ENCODE measurements around the gene RMND1.

DNA sequence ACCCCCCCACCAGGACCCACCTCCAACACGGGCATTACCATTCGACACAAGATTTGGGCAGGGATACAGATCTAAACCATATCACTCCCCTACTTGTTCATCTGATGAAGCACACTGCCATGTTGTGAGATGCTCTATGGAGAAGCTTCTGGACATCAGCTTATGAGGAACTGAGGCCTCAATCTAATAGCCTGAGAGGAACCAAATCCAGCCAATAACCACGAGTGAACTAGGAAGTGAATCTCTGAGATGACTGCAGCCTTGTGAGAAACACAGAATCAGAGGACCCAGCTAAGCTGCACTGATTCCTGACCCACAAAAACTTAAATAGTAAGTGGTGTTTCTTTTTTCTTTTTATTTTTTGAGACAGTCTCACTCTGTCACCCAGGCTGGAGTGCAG, 39.0 kb downstream of the RMND1 start:
- no peak for TF ChIP-seq POLR2AphosphoS5 (IDR thresholded peaks at IDR 0.05; ENCODE audit: low read depth, low read length)
- TF ChIP-seq POU2F2 (IDR thresholded peaks at IDR 0.05; ENCODE audit: low read depth, low read length) = no peak
- TF ChIP-seq POLR2A (IDR thresholded peaks at IDR 0.05; ENCODE audit: low read depth, low read length) = no peak
- no peak for TF ChIP-seq TAF1 (IDR thresholded peaks at IDR 0.05; ENCODE audit: low read depth, low read length)
- no peak for TF ChIP-seq PAX5 (IDR thresholded peaks at IDR 0.05; ENCODE audit: insufficient read depth, low read length, severe bottlenecking)
- no peak for TF ChIP-seq SPI1 (IDR thresholded peaks at IDR 0.05; ENCODE audit: low read depth, low read length)

Data from GM12891 (cell line).